ENCODE measurements around the gene KPNB1.

KPNB1 gene

DNA sequence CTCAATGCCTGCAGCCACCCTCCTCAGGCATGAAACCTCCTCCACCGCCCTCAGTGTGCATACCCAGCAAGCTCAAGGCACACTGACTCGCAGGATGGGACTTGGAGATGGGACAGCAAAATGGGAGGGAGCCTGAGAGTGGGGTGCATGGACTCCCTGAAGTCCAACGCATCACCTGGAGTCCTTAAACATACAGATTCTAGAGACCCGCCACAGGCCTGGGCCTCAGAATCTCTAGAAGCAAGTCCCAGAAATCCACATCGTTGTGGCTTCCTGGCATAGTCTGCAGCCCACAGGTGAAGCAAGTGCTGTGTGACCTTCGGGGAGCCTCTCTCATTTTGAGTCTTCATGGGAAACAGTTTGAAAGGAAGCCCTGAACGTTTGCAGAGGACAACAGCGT, 79.8 kb downstream of the KPNB1 start (continued):
- no peak for TF ChIP-seq HOXA7 (CRISPR knock-in tag; IDR thresholded peaks at IDR 0.05; ENCODE audit: borderline replicate concordance)

DNA sequence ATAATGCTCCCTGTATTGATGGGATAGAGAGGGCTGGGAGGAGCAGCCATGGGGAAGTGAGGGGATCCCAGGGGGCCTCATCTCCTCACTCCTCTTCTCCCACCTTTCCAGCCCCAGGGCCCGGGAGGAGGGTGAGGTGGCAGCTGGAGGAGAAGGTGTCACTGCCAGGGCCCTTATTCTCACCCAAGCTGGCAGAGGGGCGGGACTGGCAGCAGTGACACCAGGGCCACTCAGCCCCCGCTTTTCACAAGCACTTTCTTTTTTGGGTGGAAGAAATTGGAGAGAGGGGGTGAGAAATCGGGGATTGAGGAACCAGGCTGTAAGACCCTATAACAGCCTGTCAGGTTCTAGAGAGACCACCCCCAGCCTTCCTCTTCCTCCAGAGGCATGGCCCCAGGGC, 81.0 kb downstream of the KPNB1 start:
- no peak overlapping the region for H3K4me3 ChIP-seq (ENCODE audit: low read depth, low read length)
- no peaks in the 10 kb centered on the region for H3K36me3 ChIP-seq (ENCODE audit: control insufficient read depth in 2 of 2, insufficient read depth in 1 of 2, low read length in 2 of 2)
- H3K9me3 ChIP-seq (ENCODE audit: control insufficient read depth, insufficient read depth, low read depth, low read length), result no peaks in the 10 kb centered on the region
- CTCF ChIA-PET, result interaction anchor here (0.6 to 0.8 kb wide), 2 partner anchors 8 to 67 kb away, joined by 3 to 4 read pairs; no protein-coding TSS in a partner anchor
- H3K27ac ChIP-seq (ENCODE audit: extremely low read depth, low read depth, low read length), result no peak overlapping the region
- no peak for TF ChIP-seq ZNF558 (tag by site-specific recombination; IDR thresholded peaks at IDR 0.05)
- no peak for TF ChIP-seq ZNF138 (tag by site-specific recombination; IDR thresholded peaks at IDR 0.05; ENCODE audit: borderline replicate concordance)
- no peak for TF ChIP-seq ZNF610 (tag by site-specific recombination; IDR thresholded peaks at IDR 0.05; ENCODE audit: borderline replicate concordance)
- TF ChIP-seq TRIM28 (IDR thresholded peaks at IDR 0.05; ENCODE audit: borderline replicate concordance, low read length), result no peak
- no peak for TF ChIP-seq ZNF433 (tag by site-specific recombination; IDR thresholded peaks at IDR 0.05; ENCODE audit: low read depth)
- no peak for TF ChIP-seq ZNF660 (tag by site-specific recombination; IDR thresholded peaks at IDR 0.05)
- TF ChIP-seq FEZF1 (tag by site-specific recombination; IDR thresholded peaks at IDR 0.05), result no peak
- no peak for TF ChIP-seq ZNF791 (tag by site-specific recombination; IDR thresholded peaks at IDR 0.05)
- no peak for TF ChIP-seq ZNF501 (tag by site-specific recombination; IDR thresholded peaks at IDR 0.05)
- no peak for TF ChIP-seq ZNF670 (tag by site-specific recombination; IDR thresholded peaks at IDR 0.05; ENCODE audit: low read depth)
- TF ChIP-seq ZNF600 (tag by site-specific recombination; IDR thresholded peaks at IDR 0.05), result no peak
- TF ChIP-seq, protein P1, sequence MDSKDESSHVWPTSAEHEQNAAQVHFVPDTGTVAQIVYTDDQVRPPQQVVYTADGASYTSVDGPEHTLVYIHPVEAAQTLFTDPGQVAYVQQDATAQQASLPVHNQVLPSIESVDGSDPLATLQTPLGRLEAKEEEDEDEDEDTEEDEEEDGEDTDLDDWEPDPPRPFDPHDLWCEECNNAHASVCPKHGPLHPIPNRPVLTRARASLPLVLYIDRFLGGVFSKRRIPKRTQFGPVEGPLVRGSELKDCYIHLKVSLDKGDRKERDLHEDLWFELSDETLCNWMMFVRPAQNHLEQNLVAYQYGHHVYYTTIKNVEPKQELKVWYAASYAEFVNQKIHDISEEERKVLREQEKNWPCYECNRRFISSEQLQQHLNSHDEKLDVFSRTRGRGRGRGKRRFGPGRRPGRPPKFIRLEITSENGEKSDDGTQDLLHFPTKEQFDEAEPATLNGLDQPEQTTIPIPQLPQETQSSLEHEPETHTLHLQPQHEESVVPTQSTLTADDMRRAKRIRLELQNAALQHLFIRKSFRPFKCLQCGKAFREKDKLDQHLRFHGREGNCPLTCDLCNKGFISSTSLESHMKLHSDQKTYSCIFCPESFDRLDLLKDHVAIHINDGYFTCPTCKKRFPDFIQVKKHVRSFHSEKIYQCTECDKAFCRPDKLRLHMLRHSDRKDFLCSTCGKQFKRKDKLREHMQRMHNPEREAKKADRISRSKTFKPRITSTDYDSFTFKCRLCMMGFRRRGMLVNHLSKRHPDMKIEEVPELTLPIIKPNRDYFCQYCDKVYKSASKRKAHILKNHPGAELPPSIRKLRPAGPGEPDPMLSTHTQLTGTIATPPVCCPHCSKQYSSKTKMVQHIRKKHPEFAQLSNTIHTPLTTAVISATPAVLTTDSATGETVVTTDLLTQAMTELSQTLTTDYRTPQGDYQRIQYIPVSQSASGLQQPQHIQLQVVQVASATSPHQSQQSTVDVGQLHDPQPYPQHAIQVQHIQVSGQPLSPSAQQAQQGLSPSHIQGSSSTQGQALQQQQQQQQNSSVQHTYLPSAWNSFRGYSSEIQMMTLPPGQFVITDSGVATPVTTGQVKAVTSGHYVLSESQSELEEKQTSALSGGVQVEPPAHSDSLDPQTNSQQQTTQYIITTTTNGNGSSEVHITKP (tag by site-specific recombination; IDR thresholded peaks at IDR 0.05), result no peak
- TF ChIP-seq ZNF792 (tag by site-specific recombination; IDR thresholded peaks at IDR 0.05), result no peak
- no peaks in the 10 kb centered on the region; the same call in 1 of the 2 replicates for H3K4me1 ChIP-seq (ENCODE audit: control insufficient read depth, insufficient read depth, low read length)
- POLR2A ChIA-PET, result interaction anchor here (0.5 to 0.6 kb wide), 2 partner anchors 86 to 362 kb away, joined by 3 to 5 read pairs; no protein-coding TSS in a partner anchor

- H3K9me3 ChIP-seq (ENCODE audit: control insufficient read depth, insufficient read depth, low read depth, low read length), result no peaks in the 10 kb centered on the region
- no peaks in the 10 kb centered on the region; the same call in 1 of the 2 replicates for H3K4me1 ChIP-seq (ENCODE audit: control insufficient read depth, insufficient read depth, low read length)
- no peak overlapping the region for H3K4me3 ChIP-seq (ENCODE audit: low read depth, low read length)
- H3K36me3 ChIP-seq (ENCODE audit: control insufficient read depth in 2 of 2, insufficient read depth in 1 of 2, low read length in 2 of 2), result no peaks in the 10 kb centered on the region
- POLR2A ChIA-PET, result interaction anchor here (0.5 to 0.6 kb wide), 2 partner anchors 87 to 362 kb away, joined by 3 to 5 read pairs; no protein-coding TSS in a partner anchor
- no peak overlapping the region for H3K27ac ChIP-seq (ENCODE audit: extremely low read depth, low read depth, low read length)
- CTCF ChIA-PET, result interaction anchor here (0.7 to 1.3 kb wide), 4 partner anchors 9 to 100 kb away, joined by 4 to 5 read pairs (median 4); partner anchors contain the start of gene MRPL10
- TF ChIP-seq ZNF514 (tag by site-specific recombination; IDR thresholded peaks at IDR 0.05), result no peak
- no peak for TF ChIP-seq ZNF555 (tag by site-specific recombination; conservative IDR thresholded peaks at IDR 0.05)
- TF ChIP-seq, protein P2, sequence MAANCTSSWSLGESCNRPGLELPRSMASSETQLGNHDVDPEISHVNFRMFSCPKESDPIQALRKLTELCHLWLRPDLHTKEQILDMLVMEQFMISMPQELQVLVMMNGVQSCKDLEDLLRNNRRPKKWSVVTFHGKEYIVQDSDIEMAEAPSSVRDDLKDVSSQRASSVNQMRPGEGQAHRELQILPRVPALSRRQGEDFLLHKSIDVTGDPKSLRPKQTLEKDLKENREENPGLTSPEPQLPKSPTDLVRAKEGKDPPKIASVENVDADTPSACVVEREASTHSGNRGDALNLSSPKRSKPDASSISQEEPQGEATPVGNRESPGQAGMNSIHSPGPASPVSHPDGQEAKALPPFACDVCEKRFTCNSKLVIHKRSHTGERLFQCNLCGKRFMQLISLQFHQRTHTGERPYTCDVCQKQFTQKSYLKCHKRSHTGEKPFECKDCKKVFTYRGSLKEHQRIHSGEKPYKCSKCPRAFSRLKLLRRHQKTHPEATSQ (tag by site-specific recombination; IDR thresholded peaks at IDR 0.05), result no peak
- TF ChIP-seq ZBTB6 (tag by site-specific recombination; IDR thresholded peaks at IDR 0.05), result no peak
- no peak for TF ChIP-seq SP3 (tag by site-specific recombination; IDR thresholded peaks at IDR 0.05)
- TF ChIP-seq, protein P3, sequence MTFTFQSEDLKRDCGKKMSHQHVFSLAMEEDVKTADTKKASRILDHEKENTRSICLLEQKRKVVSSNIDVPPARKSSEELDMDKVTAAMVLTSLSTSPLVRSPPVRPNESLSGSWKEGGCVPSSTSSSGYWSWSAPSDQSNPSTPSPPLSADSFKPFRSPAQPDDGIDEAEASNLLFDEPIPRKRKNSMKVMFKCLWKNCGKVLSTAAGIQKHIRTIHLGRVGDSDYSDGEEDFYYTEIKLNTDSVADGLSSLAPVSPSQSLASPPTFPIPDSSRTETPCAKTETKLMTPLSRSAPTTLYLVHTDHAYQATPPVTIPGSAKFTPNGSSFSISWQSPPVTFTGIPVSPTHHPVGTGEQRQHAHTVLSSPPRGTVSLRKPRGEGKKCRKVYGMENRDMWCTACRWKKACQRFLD (tag by site-specific recombination; IDR thresholded peaks at IDR 0.05), result no peak
- no peak for TF ChIP-seq MYNN (tag by site-specific recombination; IDR thresholded peaks at IDR 0.05; ENCODE audit: borderline replicate concordance)
- TF ChIP-seq ZNF692 (tag by site-specific recombination; IDR thresholded peaks at IDR 0.05), result no peak
- no peak for TF ChIP-seq GLIS2 (tag by site-specific recombination; IDR thresholded peaks at IDR 0.05)
Observed at GRCh38 chr17:47731396-47731795, 81.7 kb downstream of the KPNB1 start.
